SK-N-MC (cell line): ENCODE data around the gene UBE2Q1.

Source experiments
- EZH2 ChIP-seq: fragments of 200-600 bp; sonication (generic); IDR thresholded peaks from one replicate; pipeline ENCODE4 v1.6.1; 2017; ENCODE audit warnings: antibody characterized with exemption
- POLR2AphosphoS5 ChIP-seq: IDR thresholded peaks from 2 replicates; pipeline ENCODE4 v1.6.1; 2012; ENCODE audit warnings: mild to moderate bottlenecking, low read depth, low read length, borderline replicate concordance

GRCh38 chr1:154573168-154573510 is 14.7 kb upstream of the UBE2Q1 start:
- TF ChIP-seq POLR2AphosphoS5 (no peak), EZH2 (no peak)
